NCI-H2081 (cell line): Measurements from ENCODE around the gene UPK3BL2.
"Not testable (repeated sequence)": the region's sequence is repeated elsewhere in the genome, so short reads cannot be mapped to it uniquely, and the experiment has no call there.

ENCODE experiments used
- DNase-seq, 2 experiments: peaks; one replicate each; lab custom pipeline; 2025; lab: John Stamatoyannopoulos, UW

UPK3BL2 gene

DNA sequence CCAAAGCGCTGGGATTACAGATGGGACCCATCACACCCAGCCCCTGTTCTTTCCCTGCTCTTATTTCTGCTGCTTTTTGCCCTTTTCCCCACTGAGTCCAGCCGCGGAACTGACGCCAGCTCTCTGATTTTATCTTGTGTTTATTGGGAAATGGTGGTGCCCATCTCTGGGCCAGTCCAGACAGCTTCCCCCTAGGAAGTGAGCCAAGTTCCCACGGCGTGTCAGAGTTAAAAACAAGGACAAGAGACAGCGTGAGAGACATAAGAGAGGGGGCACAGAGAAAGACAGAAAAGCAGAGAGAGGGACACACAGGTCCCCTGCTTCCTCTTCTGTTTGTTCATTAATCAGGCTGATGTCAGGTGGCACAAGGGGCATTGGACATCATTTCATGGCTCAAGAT is 11.9 kb downstream of the UPK3BL2 start:
- DNase-seq = not testable (repeated sequence)

GRCh38 chr7:102527822-102528793 is 15.4 kb downstream of the UPK3BL2 start:
- not testable (repeated sequence) for DNase-seq

DNA sequence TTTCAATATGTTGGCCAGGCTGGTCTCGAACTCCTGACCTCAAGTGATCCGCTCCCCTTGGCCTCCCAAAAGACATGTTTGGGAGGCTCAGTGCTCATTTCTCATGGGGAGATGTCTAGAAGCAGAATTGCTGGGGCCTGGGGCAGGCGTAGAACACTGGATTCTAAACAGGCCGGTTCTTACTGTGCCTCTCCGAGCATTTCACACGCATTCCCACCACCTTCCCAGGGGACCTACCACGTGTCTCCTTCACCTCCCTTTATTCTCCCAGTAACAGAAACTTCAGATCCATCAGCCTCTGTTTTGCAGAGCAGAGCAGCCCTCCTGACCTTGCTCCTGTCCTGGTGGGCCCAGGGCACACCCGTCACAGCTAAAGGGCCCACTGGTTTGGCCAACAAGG is 16.3 kb downstream of the UPK3BL2 start:
- DNase-seq = not testable (repeated sequence)

DNA sequence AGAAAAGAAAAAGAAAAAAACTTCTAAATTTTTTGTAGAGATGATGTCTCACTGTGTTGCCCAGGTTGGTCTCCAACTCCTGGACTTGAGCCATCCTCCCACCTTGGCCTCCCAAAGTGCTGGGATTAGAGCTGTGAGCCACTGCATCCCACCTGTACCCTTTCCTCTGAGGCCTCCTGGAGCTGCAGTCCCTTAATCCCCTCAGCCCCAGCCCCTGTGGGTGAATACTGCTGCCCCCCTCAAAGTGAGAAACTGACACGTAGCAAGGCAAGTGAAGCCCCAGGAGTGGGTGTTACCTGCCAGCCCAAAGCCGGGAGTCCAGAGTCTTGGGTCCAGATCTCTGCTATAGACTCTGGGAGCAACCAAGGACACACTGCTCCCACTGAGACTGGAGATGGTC is 18.7 kb downstream of the UPK3BL2 start:
- DNase-seq = not testable (repeated sequence)

GRCh38 chr7:102520797-102521196 is 22.7 kb downstream of the UPK3BL2 start:
- not testable (repeated sequence) for DNase-seq

- DNase-seq = not testable (repeated sequence)
Measured at GRCh38 chr7:102517550-102518147, 25.8 kb downstream of the UPK3BL2 start, which contains the start of gene RASA4B. RASA4B (minus strand) TSS chr7:102517777; CDS start chr7:102517710, 67 bp downstream.

DNA sequence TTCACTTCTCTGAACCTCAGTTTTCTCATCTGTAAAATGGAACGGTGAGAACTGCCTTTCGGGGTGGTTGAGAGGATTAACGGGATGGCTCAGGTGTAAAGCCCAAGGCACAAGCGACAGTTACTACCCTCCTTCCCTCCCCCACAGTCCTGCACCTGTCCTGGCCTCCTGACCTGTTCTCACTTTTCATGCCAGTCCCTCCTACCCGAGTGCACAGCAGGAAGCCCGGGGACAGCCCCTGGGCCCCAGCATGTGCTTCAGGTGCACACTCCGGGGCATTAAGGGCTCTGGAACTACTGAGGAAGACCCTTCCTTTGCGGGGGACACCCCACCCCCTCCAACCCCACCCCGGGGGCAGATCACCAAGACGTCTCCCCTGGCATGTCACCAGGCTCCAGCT is 26.5 kb downstream of the UPK3BL2 start:
- not testable (repeated sequence) for DNase-seq

- not testable (repeated sequence) for DNase-seq
Measured at GRCh38 chr7:102515889-102516288, 27.6 kb downstream of the UPK3BL2 start.

- DNase-seq = not testable (repeated sequence)
Measured at GRCh38 chr7:102514881-102515721, 28.4 kb downstream of the UPK3BL2 start.

GRCh38 chr7:102512642-102513221 is 30.8 kb downstream of the UPK3BL2 start:
- DNase-seq = not testable (repeated sequence)

GRCh38 chr7:102511860-102512522 is 31.5 kb downstream of the UPK3BL2 start:
- DNase-seq = not testable (repeated sequence)

DNA sequence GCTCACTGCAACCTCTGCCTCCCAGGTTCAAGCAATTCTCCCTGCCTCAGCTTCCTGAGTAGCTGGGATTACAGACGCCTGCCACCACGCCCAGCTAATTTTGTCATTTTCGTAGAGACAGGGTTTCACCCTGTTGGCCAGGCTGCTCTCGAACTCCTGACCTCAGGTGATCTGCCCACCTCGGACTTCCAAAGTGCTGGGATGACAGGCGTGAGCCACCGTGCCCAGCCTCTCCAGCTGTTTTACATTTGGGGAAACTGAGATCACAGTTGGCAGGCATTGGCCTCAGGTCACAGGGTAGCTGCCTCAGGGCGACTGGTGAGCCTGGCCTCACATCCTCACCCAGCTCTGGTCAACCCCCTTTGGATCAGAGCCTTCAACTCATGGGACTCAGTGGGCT is 32.9 kb downstream of the UPK3BL2 start:
- not testable (repeated sequence) for DNase-seq

- DNase-seq = not testable (repeated sequence)
Measured at GRCh38 chr7:102507410-102508088, 35.9 kb downstream of the UPK3BL2 start.

GRCh38 chr7:102505298-102506185 is 38.0 kb downstream of the UPK3BL2 start:
- DNase-seq = not testable (repeated sequence)

DNA sequence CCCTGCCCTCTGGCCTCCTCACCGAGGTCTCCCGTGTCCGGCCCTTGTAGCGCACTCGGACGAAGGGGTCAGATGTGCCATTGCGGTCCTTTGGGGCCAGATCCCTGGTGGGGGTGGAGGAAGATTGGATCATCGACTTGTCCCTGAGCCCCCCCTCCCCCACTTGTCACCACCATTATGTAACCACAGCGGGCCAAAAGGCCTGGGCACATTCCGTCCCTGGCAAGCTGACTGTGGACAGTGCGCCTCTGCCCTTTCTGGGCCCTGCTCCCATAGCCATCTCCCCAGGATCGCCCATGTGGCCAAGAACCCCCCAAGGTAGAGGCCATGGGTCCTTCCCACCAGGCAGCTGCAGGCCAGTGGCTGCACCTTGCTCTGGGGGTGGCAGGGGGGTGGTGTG is 40.4 kb downstream of the UPK3BL2 start:
- not testable (repeated sequence) for DNase-seq

DNA sequence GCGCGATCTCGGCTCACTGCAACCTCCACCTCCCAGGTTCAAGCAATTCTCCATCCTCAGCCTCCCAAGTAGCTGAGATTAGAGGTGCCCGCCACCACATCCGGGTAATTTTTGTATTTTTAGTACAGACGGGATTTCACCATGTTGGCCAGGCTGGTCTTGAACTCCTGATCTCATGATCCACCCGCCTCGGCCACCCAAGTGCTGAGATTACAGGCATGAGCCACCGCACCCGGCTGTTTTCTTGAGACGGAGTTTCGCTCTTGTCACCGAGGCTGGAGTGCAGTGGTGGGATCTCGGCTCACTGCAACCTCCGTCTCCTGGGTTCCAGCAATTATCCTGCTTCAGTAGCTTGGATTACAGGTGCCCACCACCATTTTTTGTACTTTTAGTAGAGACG is 45.2 kb downstream of the UPK3BL2 start:
- DNase-seq = not testable (repeated sequence)

DNA sequence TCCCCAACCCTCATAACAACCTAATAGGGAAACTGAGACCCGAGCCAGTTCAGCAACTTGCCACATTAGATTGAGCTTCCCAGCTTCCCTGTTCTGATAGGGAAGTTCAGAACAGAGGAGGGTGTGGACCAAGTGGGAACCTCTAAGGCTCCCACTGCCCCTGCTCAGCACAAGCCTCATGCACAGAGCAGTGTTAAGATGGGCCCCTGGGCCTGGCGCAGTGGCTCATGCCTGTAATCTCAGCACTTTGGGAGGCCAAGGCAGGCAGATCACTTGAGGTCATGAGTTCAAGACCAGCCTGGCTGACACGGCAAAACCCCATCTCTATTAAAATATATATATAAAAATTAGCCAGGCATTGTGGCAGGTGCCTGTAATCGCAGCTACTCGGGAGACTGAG is 46.2 kb downstream of the UPK3BL2 start:
- DNase-seq = not testable (repeated sequence)

GRCh38 chr7:102496861-102497260 is 46.6 kb downstream of the UPK3BL2 start:
- DNase-seq = not testable (repeated sequence)

- not testable (repeated sequence) for DNase-seq
Measured at GRCh38 chr7:102494473-102495149, 48.9 kb downstream of the UPK3BL2 start.
